HepG2 (cell line): ENCODE data around the gene RUNDC1. TPM values are rescaled to one million over a fixed set of nuclear protein-coding genes. Genes with fewer than 3 reads are reported as not detected.

Experiments
- AHR ChIP-seq: IDR thresholded peaks from 2 replicates; pipeline ENCODE4 v1.6.1; 2018; ENCODE audit warnings: missing genetic modification reagents, missing compliant biosample characterization
- ATM ChIP-seq: fragments of 450-650 bp; IDR thresholded peaks from 2 replicates; pipeline ENCODE4 v1.7.1; 2017; ENCODE audit warnings: mild to moderate bottlenecking, borderline replicate concordance
- CBX5 ChIP-seq: sonication (generic); formaldehyde crosslinking; IDR thresholded peaks from 2 replicates; pipeline ENCODE4 v1.4.0; 2020; ENCODE audit warnings: missing genetic modification reagents, borderline replicate concordance
- CENPT ChIP-seq: sonication (generic); formaldehyde crosslinking; IDR thresholded peaks from 2 replicates; pipeline ENCODE4 v1.8.0; 2022; ENCODE audit warnings: low read depth, mild to moderate bottlenecking, moderate library complexity, missing genetic modification reagents
- IRF1 ChIP-seq: sonication (generic); formaldehyde crosslinking; IDR thresholded peaks from 2 replicates; pipeline ENCODE4 v1.4.0; 2020; ENCODE audit warnings: low read depth, mild to moderate bottlenecking, missing genetic modification reagents
- KDM2A ChIP-seq: sonication (generic); formaldehyde crosslinking; IDR thresholded peaks from 2 replicates; pipeline ENCODE4 v1.4.0; 2020; ENCODE audit warnings: low read depth, missing genetic modification reagents, borderline replicate concordance
- MTF2 ChIP-seq: sonication (generic); formaldehyde crosslinking; IDR thresholded peaks from 2 replicates; pipeline ENCODE4 v1.5.0; 2020; ENCODE audit warnings: missing genetic modification reagents, borderline replicate concordance
- NCOA1 ChIP-seq: sonication (generic); formaldehyde crosslinking; IDR thresholded peaks from 2 replicates; pipeline ENCODE4 v1.9.0; 2021; ENCODE audit warnings: missing genetic modification reagents
- NFKB2 ChIP-seq: sonication (generic); formaldehyde crosslinking; IDR thresholded peaks from 2 replicates; pipeline ENCODE4 v1.4.0; 2020; ENCODE audit warnings: missing genetic modification reagents, borderline replicate concordance
- PLRG1 ChIP-seq: fragments of 450-650 bp; conservative IDR thresholded peaks from 2 replicates; pipeline ENCODE4 v1.6.1; 2016
- REXO4 ChIP-seq: sonication (generic); formaldehyde crosslinking; IDR thresholded peaks from 2 replicates; pipeline ENCODE4 v1.8.0; 2022; ENCODE audit warnings: missing genetic modification reagents, mild to moderate bottlenecking, borderline replicate concordance
- TFDP1 ChIP-seq: IDR thresholded peaks from 2 replicates; pipeline ENCODE4 v1.6.1; 2016; ENCODE audit warnings: missing compliant biosample characterization, missing genetic modification reagents, borderline replicate concordance
- TIGD3 ChIP-seq: sonication (generic); formaldehyde crosslinking; IDR thresholded peaks from 2 replicates; pipeline ENCODE4 v1.5.1; 2020; ENCODE audit warnings: mild to moderate bottlenecking, missing genetic modification reagents, borderline replicate concordance
- ZBTB37 ChIP-seq: sonication (generic); formaldehyde crosslinking; IDR thresholded peaks from 2 replicates; pipeline ENCODE4 v1.4.0; 2020; ENCODE audit warnings: mild to moderate bottlenecking, missing genetic modification reagents
- ZNF547 ChIP-seq: sonication (generic); formaldehyde crosslinking; IDR thresholded peaks from 2 replicates; pipeline ENCODE4 v1.5.1; 2020; ENCODE audit warnings: mild to moderate bottlenecking, missing genetic modification reagents
- ZNF580 ChIP-seq: IDR thresholded peaks from 2 replicates; pipeline ENCODE4 v1.6.1; 2016; ENCODE audit warnings: low read depth, borderline replicate concordance
- ZNF644 ChIP-seq: IDR thresholded peaks from 2 replicates; pipeline ENCODE4 v1.6.1; 2016; ENCODE audit warnings: low read depth
- ZNF672 ChIP-seq: sonication (generic); formaldehyde crosslinking; IDR thresholded peaks from 2 replicates; pipeline ENCODE4 v1.8.1; 2022; ENCODE audit warnings: missing genetic modification reagents
- ZNF766 ChIP-seq: sonication (generic); formaldehyde crosslinking; IDR thresholded peaks from 2 replicates; pipeline ENCODE4 v1.5.0; 2020; ENCODE audit warnings: missing genetic modification reagents, borderline replicate concordance
- ZNF878 ChIP-seq: sonication (generic); formaldehyde crosslinking; IDR thresholded peaks from 2 replicates; pipeline ENCODE4 v1.8.1; 2023; ENCODE audit warnings: mild to moderate bottlenecking, missing genetic modification reagents, moderate library complexity
- ZSCAN29 ChIP-seq: sonication (generic); formaldehyde crosslinking; conservative IDR thresholded peaks from 2 replicates; pipeline ENCODE4 v1.4.0; 2020; ENCODE audit warnings: mild to moderate bottlenecking, missing genetic modification reagents
- polyA plus RNA-seq, 8 experiments: library from polyadenylated mRNA; depleted of rRNA in 3 of 8; stranded (reverse) in 7 of 8; unstranded in 1 of 8; fragments of >200 nt; fragmentation: Illumina TruSeq in 4 of 8; extraction: Trizol in 4 of 8; gene quantifications; 2 replicates each; pipeline versions ENCODE4 v1.2.1 to v1.2.3, GENCODE V29; 2011 to 2016; ENCODE audit warnings: low read depth in 4 of 8, missing spikeins in 1 of 8, mixed read lengths in 1 of 8; ENCODE audit not compliant: insufficient read depth in 1 of 8
- total RNA-seq, 5 experiments: library from RNA; depleted of rRNA; stranded (reverse); fragments of >200 nt; fragmentation: Illumina TruSeq; extraction: Trizol; gene quantifications; 2 replicates each; pipeline ENCODE4 v1.2.3, GENCODE V29; 2016; ENCODE audit warnings: low read depth in 1 of 5
- TF ChIP-seq, protein P1 (sequence below): sonication (generic); formaldehyde crosslinking; IDR thresholded peaks from 2 replicates; pipeline ENCODE4 v1.4.0; 2020; ENCODE audit warnings: missing genetic modification reagents

The RUNDC1 gene
- total and polyA plus RNA-seq, 2 of the 13 experiments (the other 11 are each of a cell fraction or from before 2014, with no cell fraction given), result 10.3 to 11.4 TPM

DNA sequence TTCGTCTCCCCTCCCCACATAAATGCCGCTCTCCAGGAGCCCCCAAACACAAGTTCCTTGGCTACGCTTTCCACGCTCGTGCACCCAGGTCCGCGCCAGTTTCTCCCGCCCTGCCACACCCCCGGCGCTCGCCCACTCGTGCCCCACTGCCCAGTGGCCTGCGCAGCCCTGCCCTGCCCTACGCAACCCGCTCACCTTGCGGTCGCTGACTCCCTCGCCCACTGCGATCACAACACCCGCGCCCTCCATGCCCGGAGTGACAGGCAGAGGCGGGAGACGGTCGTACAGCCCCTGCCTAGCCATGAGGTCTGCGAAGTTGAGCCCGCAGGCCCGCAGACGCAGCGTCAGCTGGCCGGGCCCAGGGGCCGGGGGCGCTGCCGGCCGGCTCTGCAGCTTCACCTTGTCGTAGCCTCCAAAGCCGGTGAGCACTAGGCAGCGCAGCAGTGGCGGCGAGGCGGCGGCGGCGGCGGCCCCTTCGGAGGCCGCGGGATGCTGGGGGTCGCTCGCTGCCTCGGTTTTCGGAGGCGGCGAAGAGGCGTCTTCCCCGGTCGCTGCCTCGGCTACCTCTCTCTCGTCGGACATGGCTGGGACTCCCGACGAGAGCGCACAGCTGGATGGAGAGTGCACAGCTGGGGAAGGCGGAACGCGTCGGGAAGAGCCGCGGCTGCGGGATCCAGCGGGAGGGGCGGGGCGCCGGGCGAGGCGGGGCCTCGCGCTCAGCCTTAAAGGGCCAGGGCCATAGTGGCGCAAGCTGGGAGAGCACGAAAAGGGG is 41.6 kb downstream of the RUNDC1 start, which contains the start of gene VAT1 (continued):
- TF ChIP-seq, protein P1, sequence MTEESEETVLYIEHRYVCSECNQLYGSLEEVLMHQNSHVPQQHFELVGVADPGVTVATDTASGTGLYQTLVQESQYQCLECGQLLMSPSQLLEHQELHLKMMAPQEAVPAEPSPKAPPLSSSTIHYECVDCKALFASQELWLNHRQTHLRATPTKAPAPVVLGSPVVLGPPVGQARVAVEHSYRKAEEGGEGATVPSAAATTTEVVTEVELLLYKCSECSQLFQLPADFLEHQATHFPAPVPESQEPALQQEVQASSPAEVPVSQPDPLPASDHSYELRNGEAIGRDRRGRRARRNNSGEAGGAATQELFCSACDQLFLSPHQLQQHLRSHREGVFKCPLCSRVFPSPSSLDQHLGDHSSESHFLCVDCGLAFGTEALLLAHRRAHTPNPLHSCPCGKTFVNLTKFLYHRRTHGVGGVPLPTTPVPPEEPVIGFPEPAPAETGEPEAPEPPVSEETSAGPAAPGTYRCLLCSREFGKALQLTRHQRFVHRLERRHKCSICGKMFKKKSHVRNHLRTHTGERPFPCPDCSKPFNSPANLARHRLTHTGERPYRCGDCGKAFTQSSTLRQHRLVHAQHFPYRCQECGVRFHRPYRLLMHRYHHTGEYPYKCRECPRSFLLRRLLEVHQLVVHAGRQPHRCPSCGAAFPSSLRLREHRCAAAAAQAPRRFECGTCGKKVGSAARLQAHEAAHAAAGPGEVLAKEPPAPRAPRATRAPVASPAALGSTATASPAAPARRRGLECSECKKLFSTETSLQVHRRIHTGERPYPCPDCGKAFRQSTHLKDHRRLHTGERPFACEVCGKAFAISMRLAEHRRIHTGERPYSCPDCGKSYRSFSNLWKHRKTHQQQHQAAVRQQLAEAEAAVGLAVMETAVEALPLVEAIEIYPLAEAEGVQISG (CRISPR knock-in tag), result peak; percentile 78
- TF ChIP-seq REXO4 (no peak), ZBTB37 (CRISPR knock-in tag) (no peak), PLRG1 (no peak), CBX5 (CRISPR knock-in tag) (no peak), ZNF644 (CRISPR knock-in tag) (no peak), AHR (CRISPR knock-in tag) (0 out of 2 replicates have a peak, but pooled peaks have one; percentile 50), ZSCAN29 (CRISPR knock-in tag) (peak; percentile 92), ZNF672 (CRISPR knock-in tag) (no peak), IRF1 (CRISPR knock-in tag) (0 out of 2 replicates have a peak, but pooled peaks have one; percentile 34), MTF2 (0 out of 2 replicates have a peak, but pooled peaks have one; percentile 62), ZNF766 (CRISPR knock-in tag) (peak; percentile 84; the same call in 1 of the 2 replicates), NCOA1 (0 out of 2 replicates have a peak, but pooled peaks have one; percentile 45), KDM2A (peak; percentile 89), NFKB2 (CRISPR knock-in tag) (peak; percentile 90), ZNF878 (CRISPR knock-in tag) (peak; percentile 50; the same call in 1 of the 2 replicates), ZNF547 (CRISPR knock-in tag) (peak; percentile 79), TIGD3 (CRISPR knock-in tag) (peak; percentile 14; the same call in 1 of the 2 replicates), TFDP1 (CRISPR knock-in tag) (no peak), ATM (no peak), CENPT (CRISPR knock-in tag) (no peak), ZNF580 (CRISPR knock-in tag) (no peak)
